ENCODE results near the gene TTLL3.

DNA sequence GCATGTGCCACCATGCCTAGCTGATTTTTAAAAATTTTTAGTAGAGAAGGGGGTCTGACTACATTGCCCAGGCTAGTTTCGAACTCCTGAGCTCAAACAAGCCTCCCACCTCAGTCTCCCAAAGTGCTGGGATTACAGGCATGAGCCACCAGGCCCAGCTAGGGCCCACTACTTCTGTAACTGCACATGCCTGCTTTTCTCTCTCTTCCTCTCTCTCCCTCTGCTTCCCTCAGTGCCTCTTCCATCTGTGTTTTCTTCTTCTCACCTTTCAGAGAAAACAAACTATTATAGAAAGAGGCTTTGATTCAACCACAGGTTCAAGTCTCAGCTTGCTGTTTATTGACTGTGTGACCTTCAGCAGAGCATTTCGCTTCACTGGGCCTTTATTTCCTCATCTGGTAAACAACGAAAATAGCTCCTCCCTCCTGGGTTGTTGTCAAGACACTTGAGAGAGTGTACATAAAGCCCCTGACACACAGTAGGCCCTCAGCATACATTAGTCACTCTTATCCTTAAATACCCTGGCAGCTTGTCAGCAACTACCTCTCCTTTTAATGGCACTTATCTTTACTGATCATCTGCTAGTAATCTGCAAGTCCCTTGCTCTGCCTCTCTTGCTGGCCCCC, 28.0 kb upstream of the TTLL3 start:
- no peak for TF ChIP-seq CTCF (IDR thresholded peaks at IDR 0.05)
- TF ChIP-seq POLR2A (IDR thresholded peaks at IDR 0.05), result no peak
